Body of pancreas (tissue), 4 donors: ENCODE results near the gene FABP1.

Experiments
- POLR2A ChIP-seq, 3 donors: fragments of 450-650 bp; IDR thresholded peaks; one replicate each; pipeline ENCODE4 v1.6.1; 2016; ENCODE audit warnings: antibody characterized with exemption in 3 of 3, mild to moderate bottlenecking in 2 of 3
- TF ChIP-seq, protein P1 (sequence below), 7 experiments: fragments of 450-650 bp in 4 of 7; fragments of 200-600 bp in 3 of 7; sonication (generic) in 3 of 7; IDR thresholded peaks; one replicate each; pipeline ENCODE4 v1.5.1; 2016 to 2019; ENCODE audit warnings: antibody characterized with exemption in 7 of 7

DNA sequence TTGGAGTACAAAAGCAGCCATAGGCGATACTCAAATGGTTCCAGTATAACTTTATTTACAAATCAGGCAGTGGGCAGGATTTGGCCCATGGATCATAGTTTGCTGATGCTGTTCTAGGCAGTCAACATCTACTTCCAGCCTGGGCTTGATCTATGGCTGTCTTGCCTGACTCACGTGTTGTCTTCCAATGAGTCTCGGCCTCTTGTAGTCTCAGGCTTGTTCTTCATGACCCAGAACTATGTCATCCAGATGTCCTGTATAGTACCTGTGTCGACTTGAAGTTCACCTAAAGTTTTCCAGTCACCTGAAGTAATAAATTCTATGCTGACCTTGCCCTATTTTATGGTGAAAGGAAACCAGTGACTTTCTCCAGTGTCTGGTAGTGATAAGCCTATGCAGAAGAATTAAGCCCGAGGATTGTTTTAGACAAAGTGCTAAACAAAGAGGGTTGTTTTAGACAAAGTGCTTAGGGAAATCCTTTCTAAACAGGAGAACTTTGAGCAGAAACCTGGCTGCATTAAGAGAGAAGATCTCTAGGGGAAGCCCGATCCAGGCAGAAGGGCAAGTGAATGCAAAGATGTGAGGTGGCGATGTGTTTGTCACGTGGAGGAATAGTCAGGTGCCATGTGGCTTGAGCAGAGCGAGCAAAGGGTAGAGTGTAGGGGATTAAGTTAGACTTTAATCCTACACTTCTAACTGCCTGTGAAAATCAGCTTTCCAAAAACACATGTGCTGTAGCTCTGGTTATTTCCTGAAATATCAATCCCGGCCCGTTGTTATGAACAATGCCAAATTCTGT is 33.8 kb upstream of the FABP1 start:
- TF ChIP-seq, protein P1, sequence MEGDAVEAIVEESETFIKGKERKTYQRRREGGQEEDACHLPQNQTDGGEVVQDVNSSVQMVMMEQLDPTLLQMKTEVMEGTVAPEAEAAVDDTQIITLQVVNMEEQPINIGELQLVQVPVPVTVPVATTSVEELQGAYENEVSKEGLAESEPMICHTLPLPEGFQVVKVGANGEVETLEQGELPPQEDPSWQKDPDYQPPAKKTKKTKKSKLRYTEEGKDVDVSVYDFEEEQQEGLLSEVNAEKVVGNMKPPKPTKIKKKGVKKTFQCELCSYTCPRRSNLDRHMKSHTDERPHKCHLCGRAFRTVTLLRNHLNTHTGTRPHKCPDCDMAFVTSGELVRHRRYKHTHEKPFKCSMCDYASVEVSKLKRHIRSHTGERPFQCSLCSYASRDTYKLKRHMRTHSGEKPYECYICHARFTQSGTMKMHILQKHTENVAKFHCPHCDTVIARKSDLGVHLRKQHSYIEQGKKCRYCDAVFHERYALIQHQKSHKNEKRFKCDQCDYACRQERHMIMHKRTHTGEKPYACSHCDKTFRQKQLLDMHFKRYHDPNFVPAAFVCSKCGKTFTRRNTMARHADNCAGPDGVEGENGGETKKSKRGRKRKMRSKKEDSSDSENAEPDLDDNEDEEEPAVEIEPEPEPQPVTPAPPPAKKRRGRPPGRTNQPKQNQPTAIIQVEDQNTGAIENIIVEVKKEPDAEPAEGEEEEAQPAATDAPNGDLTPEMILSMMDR (IDR thresholded peaks at IDR 0.05), result no peak
- TF ChIP-seq POLR2A (IDR thresholded peaks at IDR 0.05), result no peak
